HEK293 (cell line): ENCODE results near the gene C1QTNF9B.

ENCODE experiments used
- CTCF ChIA-PET: fragments of 350-600 bp; formaldehyde crosslinking; extraction: SDS; loops from one replicate; lab custom pipeline; 2021; ENCODE audit warnings: antibody characterized with exemption; lab: Yijun Ruan, JAX
- POLR2A ChIA-PET: fragments of 300-600 bp; formaldehyde crosslinking; extraction: SDS; loops from one replicate; lab custom pipeline; 2020; ENCODE audit warnings: antibody characterized with exemption, inconsistent platforms; lab: Yijun Ruan, JAX
- H3K27ac ChIP-seq: fragments of 200-500 bp; sonication (Bioruptor generic); 2 replicates; pipeline ENCODE4 v1.5.1; 2014; ENCODE audit warnings: low read depth, low read length, control low read depth, inconsistent platforms; ENCODE audit errors: extremely low read depth
- H3K36me3 ChIP-seq, 2 experiments: fragments of 200-500 bp in 1 of 2; sonication (Bioruptor generic) in 1 of 2; 1 replicate in 1 of 2; 2 replicates in 1 of 2; pipeline ENCODE4 v1.5.1; 2014 to 2017; ENCODE audit warnings: inconsistent platforms in 2 of 2, low read length in 2 of 2; ENCODE audit not compliant: control insufficient read depth in 2 of 2, insufficient read depth in 1 of 2
- H3K4me1 ChIP-seq: fragments of 200-500 bp; sonication (Bioruptor generic); 2 replicates; pipeline ENCODE4 v1.5.1; 2014; ENCODE audit warnings: mild to moderate bottlenecking, low read length, inconsistent platforms; ENCODE audit not compliant: control insufficient read depth, insufficient read depth
- H3K4me3 ChIP-seq: 2 replicates; pipeline ENCODE4 v1.5.1; 2011; ENCODE audit warnings: low read depth, mild to moderate bottlenecking, control low read depth, low read length, moderate library complexity
- H3K9me3 ChIP-seq: fragments of 200-500 bp; sonication (Bioruptor generic); 2 replicates; pipeline ENCODE4 v1.5.1; 2014; ENCODE audit warnings: low read depth, low read length, inconsistent platforms; ENCODE audit not compliant: control insufficient read depth, insufficient read depth
- IKZF3 ChIP-seq: fragments of 450-650 bp; IDR thresholded peaks from 2 replicates; pipeline ENCODE4 v1.5.0; 2018; ENCODE audit warnings: missing biosample characterization, mild to moderate bottlenecking, missing genetic modification characterization, moderate library complexity
- INSM2 ChIP-seq: fragments of 450-650 bp; formaldehyde crosslinking; IDR thresholded peaks from 2 replicates; pipeline ENCODE4 v1.5.1; 2016; ENCODE audit warnings: missing biosample characterization, missing genetic modification characterization
- KLF17 ChIP-seq: fragments of 450-650 bp; formaldehyde crosslinking; IDR thresholded peaks from 2 replicates; pipeline ENCODE4 v1.5.1; 2016; ENCODE audit warnings: missing biosample characterization, missing genetic modification characterization
- PRDM2 ChIP-seq: fragments of 450-650 bp; formaldehyde crosslinking; IDR thresholded peaks from 2 replicates; pipeline ENCODE4 v1.5.1; 2016; ENCODE audit warnings: missing biosample characterization, missing genetic modification characterization, borderline replicate concordance
- ZNF112 ChIP-seq: fragments of 450-650 bp; formaldehyde crosslinking; IDR thresholded peaks from 2 replicates; pipeline ENCODE4 v1.5.0; 2017; ENCODE audit warnings: missing biosample characterization, missing genetic modification characterization
- ZNF114 ChIP-seq: fragments of 450-650 bp; formaldehyde crosslinking; IDR thresholded peaks from 2 replicates; pipeline ENCODE4 v1.5.0; 2017; ENCODE audit warnings: missing biosample characterization, missing genetic modification characterization
- ZNF155 ChIP-seq: fragments of 450-650 bp; formaldehyde crosslinking; IDR thresholded peaks from 2 replicates; pipeline ENCODE4 v1.5.1; 2016; ENCODE audit warnings: missing biosample characterization, missing genetic modification characterization
- ZNF292 ChIP-seq: fragments of 450-650 bp; formaldehyde crosslinking; IDR thresholded peaks from 2 replicates; pipeline ENCODE4 v1.5.1; 2016; ENCODE audit warnings: low read depth, missing biosample characterization, missing genetic modification characterization, borderline replicate concordance
- ZNF488 ChIP-seq: fragments of 450-650 bp; formaldehyde crosslinking; IDR thresholded peaks from 2 replicates; pipeline ENCODE4 v1.5.1; 2016; ENCODE audit warnings: missing biosample characterization, missing genetic modification characterization
- ZNF518A ChIP-seq: fragments of 450-650 bp; formaldehyde crosslinking; conservative IDR thresholded peaks from 2 replicates; pipeline ENCODE4 v1.5.1; 2016; ENCODE audit warnings: low read depth, missing biosample characterization, missing genetic modification characterization
- ZNF792 ChIP-seq: fragments of 450-650 bp; formaldehyde crosslinking; IDR thresholded peaks from 2 replicates; pipeline ENCODE4 v1.5.1; 2016; ENCODE audit warnings: missing biosample characterization, missing genetic modification characterization
- ZNF837 ChIP-seq: fragments of 450-650 bp; formaldehyde crosslinking; IDR thresholded peaks from 2 replicates; pipeline ENCODE4 v1.5.1; 2016; ENCODE audit warnings: missing biosample characterization, missing genetic modification characterization

Gene C1QTNF9B

GRCh38 chr13:23903906-23904280, 6.6 kb upstream of the C1QTNF9B start:
- ChIA-PET CTCF (interaction anchor here (0.5 kb wide), 1 partner anchor 30 kb away, joined by 3 read pairs; no protein-coding TSS in a partner anchor), POLR2A (no interaction called here)
- no peak for TF ChIP-seq ZNF792 (tag by site-specific recombination)
- TF ChIP-seq KLF17: no peak
- TF ChIP-seq ZNF155 (tag by site-specific recombination): no peak
- no peak for TF ChIP-seq PRDM2
- no peak for TF ChIP-seq ZNF292
- TF ChIP-seq ZNF488 (tag by site-specific recombination): no peak
- TF ChIP-seq ZNF837 (tag by site-specific recombination): no peak
- no peak for TF ChIP-seq IKZF3 (tag by site-specific recombination)
- no peak for TF ChIP-seq ZNF112 (tag by site-specific recombination)
- no peak for TF ChIP-seq ZNF114 (tag by site-specific recombination)
- TF ChIP-seq INSM2 (tag by site-specific recombination): no peak
- TF ChIP-seq ZNF518A (tag by site-specific recombination): no peak
- Histone ChIP-seq H3K4me1 (no peaks in the 10 kb centered on the region), H3K36me3 (no peaks in the 10 kb centered on the region), H3K4me3 (no peak overlapping the region), H3K27ac (no peak overlapping the region), H3K9me3 (no peaks in the 10 kb centered on the region)
